Measurements from ENCODE around the gene BMP5.

BMP5 gene

GRCh38 chr6:55872866-55873265 lies 2.5 kb downstream of the BMP5 start:
- DNase-seq (ENCODE audit: low read depth, low spot score), result no peak

DNA sequence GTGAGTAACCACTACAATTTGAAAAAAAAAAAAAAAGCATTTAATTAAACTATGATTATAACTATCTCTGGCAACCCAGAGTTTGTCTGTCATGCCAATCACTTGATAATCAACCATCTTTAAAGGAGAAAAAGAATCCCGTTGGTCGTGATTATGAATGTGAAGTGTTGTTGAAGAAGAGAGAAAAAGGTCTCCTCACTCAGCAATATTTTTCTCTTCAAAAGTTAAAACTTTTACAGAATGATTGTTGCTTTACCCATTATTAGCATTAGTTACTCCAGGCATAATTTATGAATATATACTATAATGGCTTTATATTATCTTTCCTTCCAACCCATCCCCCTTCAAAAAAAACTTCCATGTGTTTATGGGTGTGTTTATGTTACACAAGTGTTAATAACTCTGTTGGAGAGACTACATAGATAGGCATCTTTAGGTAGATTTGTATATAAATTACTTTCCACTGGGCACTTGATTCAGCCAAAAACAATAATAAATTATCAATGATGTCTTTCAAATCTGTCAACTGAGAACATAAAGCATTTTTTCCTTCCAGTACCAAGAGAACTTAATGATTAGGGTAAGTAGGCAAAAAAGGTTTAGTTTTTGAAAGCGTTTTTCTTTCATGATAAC lies 5.1 kb downstream of the BMP5 start:
- no peak for DNase-seq (ENCODE audit: low read depth, low spot score)

GRCh38 chr6:55869674-55870073 lies 5.7 kb downstream of the BMP5 start:
- DNase-seq (ENCODE audit: low read depth, low spot score), result no peak

GRCh38 chr6:55868771-55869479 lies 6.5 kb downstream of the BMP5 start:
- no peak for DNase-seq (ENCODE audit: low read depth, low spot score)

- no peak for DNase-seq (ENCODE audit: low read depth, low spot score)
Observed at GRCh38 chr6:55868176-55868575, 7.2 kb downstream of the BMP5 start.

- no peak for DNase-seq (ENCODE audit: low read depth, low spot score)
Observed at GRCh38 chr6:55866128-55866527, 9.3 kb downstream of the BMP5 start.

DNA sequence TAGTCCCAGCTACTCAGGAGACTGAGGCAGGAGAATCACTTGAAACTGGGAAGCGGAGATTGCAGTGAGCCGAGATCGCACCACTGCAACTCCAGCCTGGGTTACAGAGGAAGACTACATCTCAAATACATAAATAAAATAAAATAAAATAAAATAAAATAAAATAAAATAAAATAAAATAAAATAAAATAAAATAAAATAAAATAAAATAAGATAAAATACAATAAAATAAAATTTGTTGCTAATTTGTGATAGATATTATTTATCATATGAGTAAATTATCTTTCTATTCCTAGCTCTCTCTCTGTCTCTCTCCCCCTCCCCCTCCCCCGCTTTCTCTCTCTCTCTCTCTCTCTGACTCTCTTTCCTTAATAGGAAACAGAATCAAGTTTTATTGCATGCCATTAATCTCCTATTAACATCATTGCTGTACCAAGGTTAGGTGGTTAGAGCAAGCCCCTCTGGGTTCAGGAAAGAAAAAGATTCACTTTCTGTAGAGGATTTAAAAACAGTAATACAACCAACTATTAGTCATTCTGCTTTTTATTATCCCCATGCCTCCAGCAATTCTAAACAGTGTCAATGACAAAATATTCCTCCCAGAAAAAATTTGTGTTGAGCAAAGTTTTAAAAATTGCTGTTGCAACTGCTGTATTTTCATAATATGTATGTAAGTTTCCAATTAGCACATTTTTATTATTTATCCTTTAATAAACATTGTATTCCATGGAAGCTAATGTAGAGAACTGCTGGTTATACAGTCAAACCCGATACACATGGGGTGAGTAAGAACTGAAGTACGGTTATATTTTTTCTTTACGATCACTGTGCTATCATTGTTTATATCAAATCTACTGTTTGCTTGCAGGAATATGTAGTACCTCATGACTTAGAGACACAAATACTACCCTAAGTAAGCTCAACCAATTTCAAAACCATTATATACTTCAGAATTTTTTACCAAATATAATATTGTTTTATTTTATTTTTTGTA lies 22.1 kb downstream of the BMP5 start:
- no peak for DNase-seq (ENCODE audit: low read depth, low spot score)

- DNase-seq (ENCODE audit: low read depth, low spot score), result no peak
Observed at GRCh38 chr6:55841341-55841740, 34.0 kb downstream of the BMP5 start.

GRCh38 chr6:55839080-55839479 lies 36.3 kb downstream of the BMP5 start:
- DNase-seq (ENCODE audit: low read depth, low spot score), result no peak

DNA sequence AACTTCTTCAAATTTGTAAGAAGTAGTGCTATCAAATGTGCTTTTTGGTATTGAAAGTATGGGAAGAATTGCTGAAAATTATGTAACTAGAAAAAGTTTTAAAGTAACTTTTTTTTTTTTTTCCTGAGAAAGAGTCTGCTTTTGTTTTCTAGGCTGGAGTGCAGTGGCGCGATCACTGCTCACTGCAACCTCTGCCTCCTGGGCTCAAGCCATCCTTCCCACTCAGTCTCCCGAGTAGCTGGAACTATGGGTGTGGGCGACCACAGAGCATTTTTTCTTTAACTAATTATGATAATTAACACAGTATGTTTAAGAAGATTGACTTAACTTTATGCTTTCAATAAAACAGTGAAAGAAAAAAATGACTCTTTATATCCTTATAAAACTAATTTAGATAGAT lies 38.4 kb downstream of the BMP5 start:
- no peak for DNase-seq (ENCODE audit: low read depth, low spot score)

DNA sequence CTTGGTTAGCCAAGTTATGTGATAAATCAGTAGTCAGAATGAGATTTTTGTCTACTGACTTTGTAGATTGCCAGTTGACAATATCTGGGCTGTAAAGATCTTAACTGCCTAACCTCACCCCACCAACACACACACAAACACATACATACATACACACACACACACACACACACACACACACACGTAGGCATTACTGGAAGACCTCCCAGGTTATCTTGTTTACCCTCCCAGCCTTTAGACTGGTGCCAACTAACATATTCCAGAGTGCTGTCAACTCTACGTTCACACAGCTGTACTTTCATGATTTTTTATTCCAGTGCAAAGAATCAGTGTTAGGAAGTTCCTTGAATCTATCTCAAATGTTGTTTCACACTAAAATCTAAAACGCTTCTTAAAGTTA lies 38.9 kb downstream of the BMP5 start:
- DNase-seq (ENCODE audit: low read depth, low spot score), result no peak

DNA sequence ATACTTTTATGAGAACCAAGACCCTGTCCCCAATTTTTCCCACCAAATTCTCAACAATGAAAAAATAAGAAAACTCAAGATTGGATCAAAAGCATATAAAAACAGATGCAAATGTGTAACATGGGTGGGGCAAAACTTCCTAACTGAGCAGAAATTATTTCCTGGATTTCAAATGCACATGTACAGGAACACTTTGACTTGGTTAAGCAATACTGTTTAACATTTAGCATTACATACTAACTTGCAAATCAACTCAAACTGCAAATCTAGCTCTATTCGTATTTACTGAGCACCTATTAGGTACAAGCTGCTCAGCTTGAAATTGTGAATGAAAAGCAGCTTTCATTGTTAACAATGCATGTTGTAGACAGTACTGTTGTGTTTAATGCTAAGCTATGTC lies 40.2 kb downstream of the BMP5 start:
- no peak for DNase-seq (ENCODE audit: low read depth, low spot score)

- no peak for DNase-seq (ENCODE audit: low read depth, low spot score)
Observed at GRCh38 chr6:55833284-55833683, 42.1 kb downstream of the BMP5 start.

- DNase-seq (ENCODE audit: low read depth, low spot score), result no peak
Observed at GRCh38 chr6:55827818-55828522, 47.4 kb downstream of the BMP5 start.

DNA sequence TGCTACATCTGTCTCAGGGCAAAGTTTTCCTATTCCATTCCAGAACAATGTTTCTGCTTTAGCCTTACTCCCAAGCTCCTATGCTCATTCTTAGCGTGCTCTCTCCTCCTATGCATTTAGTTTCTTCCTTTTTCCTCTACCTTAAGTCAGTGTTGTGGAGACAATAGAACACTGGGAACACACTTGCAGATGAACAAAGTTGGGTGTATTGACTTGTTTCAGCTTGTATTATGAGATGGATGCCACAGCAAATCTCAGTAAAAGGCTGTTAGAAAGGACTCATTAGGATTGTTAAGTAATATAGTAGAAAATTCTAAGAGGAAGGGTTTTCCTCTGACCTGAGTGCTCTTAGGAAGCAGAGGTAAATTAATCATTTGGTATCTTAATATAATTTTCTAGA lies 48.4 kb downstream of the BMP5 start:
- DNase-seq (ENCODE audit: low read depth, low spot score), result no peak

DNA sequence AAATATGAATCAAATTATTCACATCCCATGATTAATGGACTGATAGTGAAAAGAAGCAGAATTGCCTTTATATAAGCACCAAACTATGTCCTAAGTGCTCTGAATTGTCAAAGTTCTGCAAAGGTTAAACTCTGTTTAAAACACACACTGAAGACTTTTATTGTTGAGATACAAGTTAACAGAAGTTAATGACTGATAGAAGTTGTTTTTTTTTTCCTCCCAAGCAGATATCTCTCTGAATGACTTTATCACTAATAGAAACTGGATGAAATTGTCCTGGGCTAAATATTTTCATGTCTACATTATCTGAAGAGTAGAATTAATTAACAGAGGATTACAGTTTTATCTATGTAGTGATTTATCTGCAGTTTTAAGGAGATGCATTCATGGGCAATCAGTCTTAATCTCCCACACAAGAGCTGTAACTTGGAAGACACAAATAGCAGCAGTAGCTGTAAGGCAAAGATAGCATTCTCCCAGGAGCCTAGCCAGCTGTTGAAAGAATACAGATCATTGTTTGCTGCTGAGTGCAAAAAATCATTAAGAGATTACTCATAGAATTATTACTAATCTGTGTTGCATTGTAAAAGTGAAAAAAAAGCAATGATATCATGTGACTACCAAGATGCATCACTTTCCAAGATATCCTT lies 49.9 kb downstream of the BMP5 start:
- no peak for DNase-seq (ENCODE audit: low read depth, low spot score)

GRCh38 chr6:55822815-55823214 lies 52.6 kb downstream of the BMP5 start:
- DNase-seq (ENCODE audit: low read depth, low spot score), result no peak

DNA sequence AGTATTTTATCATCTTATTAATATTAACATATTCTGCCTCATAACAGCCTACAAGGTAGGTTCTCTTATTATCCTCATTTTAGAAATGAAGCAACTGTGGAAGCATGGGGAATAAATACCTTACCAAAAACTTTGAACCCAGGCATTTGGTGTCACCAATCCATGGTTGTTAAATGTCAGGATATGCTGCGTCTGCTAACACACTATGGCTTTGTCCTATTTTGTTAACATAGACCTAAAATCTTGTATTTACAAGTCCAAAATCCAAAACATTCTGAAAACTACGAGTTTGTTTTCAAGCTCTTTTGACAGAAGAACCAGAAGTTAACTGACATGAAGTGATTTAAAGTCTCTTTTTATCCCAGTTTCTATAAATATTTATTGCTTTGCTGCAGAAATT lies 53.4 kb downstream of the BMP5 start:
- DNase-seq (ENCODE audit: low read depth, low spot score), result no peak

GRCh38 chr6:55820696-55821095 lies 54.7 kb downstream of the BMP5 start:
- no peak for DNase-seq (ENCODE audit: low read depth, low spot score)

DNA sequence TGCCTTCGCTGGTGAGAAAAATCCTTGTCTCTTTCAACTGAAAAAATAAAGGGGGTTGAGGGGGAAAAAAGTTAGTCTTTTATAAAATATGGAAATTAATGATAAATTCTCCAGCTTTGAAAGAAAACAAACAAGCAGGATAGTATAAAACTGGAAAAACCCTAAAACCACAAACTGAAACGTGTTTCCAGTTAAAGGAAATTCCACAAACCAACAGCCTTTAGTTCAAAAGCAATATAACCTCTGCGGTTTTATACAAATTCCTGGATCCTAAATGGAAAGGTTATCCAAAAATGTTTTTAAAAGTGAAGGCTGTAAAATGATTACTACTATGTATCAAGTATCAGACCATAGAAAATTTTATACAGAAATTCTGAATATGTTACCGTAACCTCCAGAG lies 55.6 kb downstream of the BMP5 start:
- DNase-seq (ENCODE audit: low read depth, low spot score), result no peak

DNA sequence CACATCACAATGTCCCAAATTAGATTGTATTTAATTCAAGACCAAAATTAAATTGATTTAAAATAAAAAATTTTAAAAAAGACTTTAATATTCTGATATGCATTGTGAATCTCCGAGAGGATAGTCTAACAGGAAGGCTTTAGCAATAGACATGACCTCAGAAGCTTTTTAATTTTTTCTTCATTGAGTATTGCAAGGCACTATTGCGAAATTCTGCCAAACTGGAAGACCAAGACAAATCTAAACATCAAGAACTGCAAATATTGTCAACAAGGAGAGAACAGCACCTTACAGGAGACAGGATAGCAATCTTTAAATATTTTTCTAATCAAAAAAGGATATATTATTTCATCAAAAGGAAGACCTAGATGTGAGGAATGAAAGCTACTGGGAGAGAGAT lies 56.9 kb downstream of the BMP5 start:
- DNase-seq (ENCODE audit: low read depth, low spot score), result no peak
